H1 (cell line): ENCODE results near the gene NID2. TPM values are rescaled to one million over a fixed set of nuclear protein-coding genes. Genes with fewer than 3 reads are reported as not detected.

Experiments used
- SP1 ChIP-seq: IDR thresholded peaks from 2 replicates; pipeline ENCODE4 v1.6.1; 2011; ENCODE audit warnings: low read depth, low read length
- SUZ12 ChIP-seq: fragments of 200-600 bp; sonication (generic); IDR thresholded peaks from 2 replicates; pipeline ENCODE4 v1.6.1; 2012; ENCODE audit warnings: mild to moderate bottlenecking, inconsistent platforms, low read length, moderate library complexity, mixed read lengths
- polyA plus RNA-seq, 7 experiments: library from polyadenylated mRNA; depleted of rRNA in 3 of 7; stranded (reverse) in 5 of 7; unstranded in 2 of 7; fragments of >200 nt in 5 of 7; fragments of 200-250 nt in 2 of 7; gene quantifications; 1 replicate in 5 of 7; 2 replicates in 1 of 7; 4 replicates in 1 of 7; pipeline versions ENCODE4 v1.2.1 to v1.2.3, GENCODE V29; 2011 to 2013; ENCODE audit warnings: missing spikeins in 2 of 7, mixed read lengths in 2 of 7
- total RNA-seq: library from RNA; stranded (reverse); fragmentation: NEBNext Ultra II Directional; extraction: Animal tissue kit (Norgen Biotek cat#: 25700); gene quantifications from 2 replicates; pipeline ENCODE4 v1.2.1, GENCODE V29; 2021

NID2 gene
- total and polyA plus RNA-seq, 2 of the 8 experiments (the other 6 are each of a cell fraction or from before 2014, with no cell fraction given), result 6.1 to 12.6 TPM

DNA sequence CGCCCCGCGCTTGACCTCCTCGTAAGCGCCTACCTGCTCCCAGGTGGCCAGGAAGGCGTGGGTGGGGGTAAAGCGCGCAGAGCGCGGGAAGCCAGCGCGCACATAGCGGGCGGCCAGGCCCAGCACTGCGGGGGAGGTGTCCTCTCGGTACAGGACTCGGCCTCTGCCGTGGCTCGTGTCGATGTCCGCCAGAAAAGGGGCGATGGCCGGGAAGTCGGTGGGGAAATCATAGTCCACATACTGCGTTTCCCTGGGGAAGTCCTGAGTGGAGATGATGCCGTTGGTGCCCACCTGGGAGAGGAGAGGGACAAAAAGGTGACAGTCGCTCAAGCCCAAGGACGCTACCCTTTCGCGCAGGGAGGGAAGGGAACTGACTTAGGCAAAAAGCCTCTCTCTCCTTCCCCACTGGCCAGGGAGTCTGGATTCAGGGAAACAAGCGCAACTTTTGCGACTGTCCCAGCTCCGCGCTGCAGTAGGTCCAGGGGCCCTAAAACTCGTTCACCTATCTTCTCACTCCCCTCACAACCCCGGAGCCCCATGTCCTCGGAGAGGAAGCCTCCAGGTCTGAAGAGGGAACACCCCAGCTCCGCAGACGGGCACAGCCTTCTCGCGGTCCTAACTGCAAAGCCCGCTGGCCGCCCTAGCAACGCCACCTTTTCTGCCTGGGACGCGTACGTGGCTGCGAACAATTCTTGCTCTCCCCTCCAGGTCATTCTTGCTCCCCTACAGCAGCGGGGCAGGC lies 815 bp downstream of the NID2 start (continued):
- TF ChIP-seq SP1 (no peak), SUZ12 (peak; percentile 85; the same call in 1 of the 2 replicates)
